Epidermal melanocyte (primary cell): ENCODE data around the gene ZNF555.
"Not testable (repeated sequence)": the region's sequence is repeated elsewhere in the genome, so short reads cannot be mapped to it uniquely, and the experiment has no call there.

ENCODE experiments used
- DNase-seq: peaks from one replicate; pipeline ENCODE4 v3.0.0; 2011; ENCODE audit warnings: low spot score; ENCODE audit not compliant: insufficient read length

The ZNF555 gene

GRCh38 chr19:2867025-2867991 is 26.0 kb downstream of the ZNF555 start, which contains the start of gene ZNF556:
ZNF556 (plus strand) TSS chr19:2867335; CDS start chr19:2867422, 87 bp downstream.
- DNase-seq: no peak

- DNase-seq: no peak
These were observed 28.3 kb downstream of the ZNF555 start for GRCh38 chr19:2869618-2870017.

DNA sequence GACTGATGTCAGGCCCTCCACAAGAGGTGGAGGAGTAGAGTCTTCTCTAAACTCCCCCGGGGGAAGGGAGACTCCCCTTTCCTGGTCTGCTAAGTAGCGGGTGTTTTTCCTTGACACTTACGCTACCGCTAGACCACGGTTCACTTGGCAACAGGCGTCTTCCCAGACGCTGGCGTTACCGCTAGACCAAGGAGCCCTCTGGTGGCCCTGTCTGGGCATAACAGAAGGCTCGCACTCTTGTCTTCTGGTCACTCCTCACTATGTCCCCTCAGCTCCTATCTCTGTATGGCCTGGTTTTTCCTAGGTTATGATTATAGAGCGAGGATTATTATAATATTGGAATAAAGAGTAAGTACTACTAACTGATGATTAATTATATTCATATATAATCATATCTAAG is 30.9 kb downstream of the ZNF555 start:
- not testable (repeated sequence) for DNase-seq

DNA sequence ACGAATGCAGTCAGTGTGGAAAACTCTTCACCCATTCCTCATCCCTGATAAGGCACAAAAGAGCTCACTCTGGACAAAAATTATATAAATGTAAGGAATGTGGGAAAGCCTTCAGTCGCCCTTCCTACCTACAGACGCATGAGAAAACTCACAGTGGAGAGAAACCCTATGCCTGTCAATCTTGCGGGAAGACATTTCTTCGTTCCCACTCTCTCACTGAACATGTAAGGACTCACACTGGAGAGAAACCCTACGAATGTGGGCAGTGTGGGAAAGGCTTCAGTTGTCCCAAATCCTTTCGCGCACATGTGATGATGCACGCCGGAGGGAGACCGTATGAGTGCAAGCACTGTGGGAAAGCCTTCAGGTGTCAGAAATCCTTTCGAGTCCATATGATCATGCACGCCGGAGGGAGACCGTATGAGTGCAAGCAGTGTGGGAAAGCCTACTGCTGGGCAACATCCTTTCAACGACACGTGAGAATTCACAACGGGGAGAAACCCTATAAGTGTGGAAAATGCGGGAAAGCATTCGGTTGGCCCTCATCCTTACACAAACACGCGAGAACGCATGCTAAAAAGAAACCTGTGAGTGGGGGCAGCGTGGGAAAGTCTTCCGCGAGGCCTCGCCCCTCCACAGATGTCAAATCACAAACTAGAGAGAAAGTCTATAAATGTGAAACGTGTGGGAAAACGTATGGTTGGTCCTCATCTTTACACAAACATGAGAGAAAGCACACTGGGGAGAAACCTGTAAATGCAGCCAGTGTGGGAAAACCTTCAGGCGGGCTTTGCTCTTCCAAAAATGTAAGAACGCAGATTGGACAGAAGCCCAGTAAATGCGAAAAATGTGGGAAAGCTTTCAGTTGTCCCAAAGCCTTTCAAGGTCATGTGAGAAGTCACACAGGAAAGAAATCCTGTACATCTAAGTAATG is 36.4 kb downstream of the ZNF555 start:
- no peak for DNase-seq

DNA sequence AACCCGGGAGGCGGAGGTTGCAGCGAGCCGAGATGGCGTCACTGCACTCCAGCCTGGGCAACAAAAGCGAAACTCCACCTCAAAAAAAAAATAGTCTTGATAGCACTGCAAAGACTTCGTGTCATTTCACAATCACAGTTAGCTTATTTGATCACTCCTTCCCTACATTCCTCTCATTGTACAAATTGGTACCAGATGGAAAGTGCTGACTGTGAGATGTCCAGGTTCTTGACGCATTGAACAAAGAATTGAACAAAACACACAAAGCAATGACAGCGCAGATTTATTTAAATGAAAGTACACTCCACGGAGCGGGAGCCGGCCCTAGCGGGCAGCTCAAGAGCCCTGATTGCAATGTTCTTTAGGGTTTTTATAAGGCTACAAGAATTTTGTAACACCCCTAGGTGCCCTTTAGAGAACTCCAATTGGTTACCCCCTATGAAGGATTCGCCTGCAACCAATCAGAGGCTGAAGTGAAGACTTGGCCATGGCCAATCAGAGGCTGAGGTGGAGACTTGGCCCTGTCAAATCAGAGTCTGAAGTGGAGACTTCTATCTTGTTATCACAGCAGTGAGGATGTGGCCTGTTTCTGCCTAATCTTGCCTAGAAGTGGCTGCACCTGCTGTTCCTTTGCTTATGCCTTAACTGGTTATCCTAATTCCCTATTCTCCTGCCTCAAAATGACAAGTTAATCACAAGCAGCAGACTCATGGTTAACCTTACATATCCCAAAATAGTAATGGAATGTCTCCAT is 42.6 kb downstream of the ZNF555 start:
- no peak for DNase-seq

DNA sequence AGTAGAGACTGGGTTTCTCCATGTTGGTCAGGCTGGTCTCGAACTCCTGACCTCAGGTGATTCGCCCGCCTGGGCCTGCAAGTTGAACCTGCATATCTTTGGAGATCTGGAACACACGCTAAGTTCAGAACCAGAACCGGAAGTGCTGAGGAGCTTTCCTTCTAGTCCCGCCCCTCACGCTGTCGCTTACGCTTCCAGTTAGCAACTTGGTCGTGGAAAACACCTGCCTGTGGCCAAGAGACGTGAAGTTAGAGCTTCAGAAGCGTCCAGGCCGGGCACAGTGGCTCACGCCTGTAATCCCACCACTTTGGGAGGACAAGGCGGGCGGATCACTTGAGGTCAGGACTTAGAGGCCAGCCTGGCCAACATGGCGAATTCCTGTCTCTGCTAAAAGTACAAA is 44.5 kb downstream of the ZNF555 start:
- DNase-seq: no peak

DNA sequence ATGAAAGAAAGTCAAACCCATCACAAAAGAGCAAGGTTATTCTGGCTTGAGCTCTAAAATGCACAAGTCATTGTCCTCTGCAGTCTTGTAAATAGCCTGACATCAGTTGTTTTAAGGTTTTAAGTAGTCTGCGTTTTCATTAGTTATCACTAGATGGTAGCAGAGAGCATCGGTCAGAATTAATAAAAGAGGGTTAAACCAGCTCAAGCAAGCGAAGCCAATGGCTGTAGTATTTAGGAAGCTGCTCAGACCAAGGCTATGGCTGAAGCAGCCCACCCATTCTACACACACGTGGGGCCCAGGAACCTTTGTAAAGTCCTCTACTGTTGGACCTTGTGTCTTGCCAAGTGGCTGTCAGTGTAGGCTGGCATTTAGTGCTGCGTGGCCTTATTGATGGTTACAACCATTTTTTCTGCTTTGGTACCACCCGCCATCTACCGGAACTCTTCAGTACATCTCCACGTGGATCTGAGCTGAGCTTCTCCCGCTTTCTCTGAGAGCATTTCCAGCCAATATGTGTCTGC is 46.2 kb downstream of the ZNF555 start:
- peak; percentile 89 for DNase-seq

GRCh38 chr19:2888731-2889224 is 47.5 kb downstream of the ZNF555 start:
- DNase-seq: no peak

GRCh38 chr19:2890531-2890930 is 49.3 kb downstream of the ZNF555 start:
- DNase-seq: not testable (repeated sequence)

DNA sequence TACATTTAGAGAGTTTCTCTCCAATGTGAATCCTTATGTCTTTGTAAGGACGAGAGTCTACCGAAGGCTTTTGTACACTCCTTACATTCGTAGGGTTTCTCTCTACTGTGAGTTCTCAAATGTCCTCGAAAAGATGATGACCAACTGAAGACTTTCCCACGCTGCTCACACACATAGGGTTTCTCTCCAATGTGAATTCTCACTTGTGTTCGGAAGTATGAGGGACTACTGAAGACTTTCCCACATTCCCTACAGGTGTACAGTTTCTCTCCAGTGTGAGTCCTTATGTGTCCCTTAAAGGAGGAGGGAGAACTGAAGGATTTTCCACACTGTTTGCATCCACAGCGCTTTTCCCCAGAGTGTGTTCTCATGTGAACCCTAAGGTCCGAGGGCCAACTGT is 55.4 kb downstream of the ZNF555 start:
- DNase-seq: no peak

- peak; percentile 97 for DNase-seq
These were observed 59.3 kb downstream of the ZNF555 start, which contains the start of gene ZNF57 for GRCh38 chr19:2900296-2901252. ZNF57 (plus strand) TSS chr19:2900928; CDS start chr19:2901046, 118 bp downstream.

DNA sequence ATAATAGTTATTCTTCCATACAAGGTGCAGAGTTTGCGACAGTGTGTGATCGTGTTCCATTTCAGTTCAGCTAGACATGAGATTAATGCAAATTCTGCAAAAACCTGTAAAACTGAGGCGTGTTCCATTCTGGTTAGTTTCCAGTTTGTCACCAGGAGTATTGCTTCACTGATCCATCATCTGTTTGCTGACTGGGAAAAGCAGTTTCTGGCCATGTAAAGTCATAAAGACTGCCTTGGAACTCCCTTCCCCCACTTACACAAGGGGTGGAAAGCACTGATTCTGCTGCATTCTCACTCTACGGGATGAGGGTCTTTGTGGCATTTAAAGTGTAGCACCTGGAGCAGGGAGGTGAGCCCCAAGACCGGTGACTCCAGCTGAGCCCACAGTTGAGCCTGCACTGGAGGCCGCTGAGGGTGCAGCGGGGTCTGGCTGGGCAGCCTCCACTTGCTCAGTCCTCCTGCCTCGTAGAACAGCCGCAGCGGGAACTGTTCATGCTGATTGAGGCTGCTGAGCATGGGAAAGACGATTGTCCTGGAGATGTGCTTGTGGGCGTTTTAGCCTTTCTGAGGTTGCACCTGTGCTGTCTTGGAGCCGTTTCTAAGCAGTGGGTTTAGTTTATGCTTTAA is 61.4 kb downstream of the ZNF555 start:
- no peak for DNase-seq

DNA sequence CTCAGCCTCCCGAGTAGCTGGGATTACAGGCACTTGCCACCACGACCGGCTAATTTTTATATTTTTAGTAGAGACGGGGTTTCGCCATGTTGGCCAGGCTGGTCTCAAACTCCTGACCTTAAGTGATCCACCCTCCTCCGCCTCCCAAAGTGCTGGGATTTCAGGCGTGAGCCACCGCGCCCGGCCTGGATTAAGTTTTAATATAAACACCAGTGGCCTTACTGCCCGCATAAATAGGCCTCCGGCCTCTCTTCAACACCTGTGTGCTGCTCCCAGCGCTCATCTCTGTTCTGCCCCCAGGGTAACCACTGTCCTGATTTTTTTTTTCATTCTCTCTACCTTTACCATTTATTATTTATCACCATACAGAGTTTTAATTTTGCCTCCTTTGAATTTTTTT is 62.1 kb downstream of the ZNF555 start:
- DNase-seq: not testable (repeated sequence)

DNA sequence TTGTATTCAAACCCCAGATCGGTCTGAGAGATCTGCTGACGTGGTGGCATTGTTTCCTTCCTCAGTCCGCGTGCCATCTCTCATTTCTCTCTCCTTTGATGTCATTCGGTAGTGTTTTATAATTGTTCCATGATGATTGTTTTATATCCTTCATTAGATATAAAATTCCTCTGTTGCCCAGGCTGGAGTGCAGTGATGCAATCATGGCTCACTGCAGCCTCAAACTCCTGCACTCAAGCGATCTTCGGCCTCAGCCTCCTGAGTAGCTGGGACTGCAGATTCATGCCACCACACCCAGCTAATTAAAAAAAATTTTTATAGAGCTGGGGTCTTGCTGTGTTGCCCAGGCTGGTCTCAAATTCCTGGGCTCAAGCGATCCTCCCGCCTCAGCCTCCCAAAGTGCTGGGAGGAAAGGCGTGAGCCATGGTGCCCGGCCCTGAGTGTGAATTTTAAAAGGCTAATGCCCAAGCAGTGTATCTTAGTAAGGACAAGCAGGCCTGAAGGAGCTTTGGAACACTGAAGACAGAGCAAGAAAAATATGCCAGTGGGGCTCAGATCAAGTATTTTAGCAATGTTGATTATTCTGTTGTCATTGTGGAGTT is 64.7 kb downstream of the ZNF555 start:
- no peak for DNase-seq

DNA sequence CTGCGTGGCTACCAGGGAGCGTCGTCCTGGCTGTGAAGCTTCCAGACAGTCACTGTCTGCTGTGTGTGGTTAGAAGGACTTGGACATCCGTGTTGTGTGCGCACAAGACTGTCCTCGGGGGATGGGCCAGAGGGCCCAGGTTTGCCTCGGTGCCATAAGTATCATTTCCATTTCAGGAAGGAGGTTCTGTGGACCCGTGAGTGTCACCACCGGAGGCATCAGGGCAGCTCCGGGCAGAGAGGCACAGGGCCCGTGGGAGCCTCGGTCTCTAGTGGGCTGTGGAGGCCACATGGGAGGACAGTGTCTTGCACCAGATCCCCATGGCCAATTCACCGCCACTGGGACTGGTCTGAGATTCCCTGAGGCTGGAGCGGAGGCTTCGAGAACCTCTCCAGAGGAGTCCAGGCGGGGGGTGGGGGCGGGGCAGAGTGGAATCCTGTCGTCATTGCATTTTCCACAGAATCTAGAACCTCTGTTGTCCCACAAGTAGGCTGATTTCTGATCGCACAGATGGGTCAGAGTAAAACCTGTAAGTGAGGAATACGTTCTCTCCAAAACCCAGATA is 65.4 kb downstream of the ZNF555 start:
- no peak for DNase-seq
